Breast epithelium (tissue), 3 donors: ENCODE results near the gene SP8.

Source experiments
- POLR2A ChIP-seq: fragments of 450-650 bp; IDR thresholded peaks from one replicate; pipeline ENCODE4 v1.6.1; 2016; ENCODE audit warnings: antibody characterized with exemption, mild to moderate bottlenecking, moderate library complexity
- POLR2AphosphoS5 ChIP-seq, 3 donors: sonication (generic); formaldehyde crosslinking; IDR thresholded peaks; one replicate each; pipeline ENCODE4 v1.6.1; 2017; ENCODE audit warnings: antibody characterized with exemption in 3 of 3
- TF ChIP-seq, protein P1 (sequence below), 3 donors: fragments of 450-650 bp; IDR thresholded peaks; one replicate each; pipeline ENCODE4 v1.5.1; 2016 to 2017; ENCODE audit warnings: antibody characterized with exemption in 3 of 3, mild to moderate bottlenecking in 3 of 3, moderate library complexity in 3 of 3

DNA sequence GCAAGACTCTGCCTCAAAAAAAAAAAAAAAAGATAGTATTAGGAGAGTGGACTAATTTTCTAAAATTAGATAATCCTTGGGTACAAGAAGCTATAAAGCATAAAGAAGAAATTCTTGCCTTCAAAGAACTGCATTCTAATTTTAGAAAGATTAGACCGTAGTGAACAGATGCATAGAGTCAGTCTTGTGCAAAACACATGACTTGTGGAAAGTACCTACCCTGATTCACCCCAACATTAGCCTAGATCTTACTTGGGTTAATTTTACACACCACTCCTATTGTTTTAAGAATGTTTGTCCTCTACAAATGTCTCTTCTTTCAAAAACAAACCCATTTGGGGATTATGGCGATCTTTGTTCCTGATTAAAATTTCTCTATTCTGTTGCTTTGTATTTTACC is 38.9 kb upstream of the SP8 start:
- TF ChIP-seq, protein P1, sequence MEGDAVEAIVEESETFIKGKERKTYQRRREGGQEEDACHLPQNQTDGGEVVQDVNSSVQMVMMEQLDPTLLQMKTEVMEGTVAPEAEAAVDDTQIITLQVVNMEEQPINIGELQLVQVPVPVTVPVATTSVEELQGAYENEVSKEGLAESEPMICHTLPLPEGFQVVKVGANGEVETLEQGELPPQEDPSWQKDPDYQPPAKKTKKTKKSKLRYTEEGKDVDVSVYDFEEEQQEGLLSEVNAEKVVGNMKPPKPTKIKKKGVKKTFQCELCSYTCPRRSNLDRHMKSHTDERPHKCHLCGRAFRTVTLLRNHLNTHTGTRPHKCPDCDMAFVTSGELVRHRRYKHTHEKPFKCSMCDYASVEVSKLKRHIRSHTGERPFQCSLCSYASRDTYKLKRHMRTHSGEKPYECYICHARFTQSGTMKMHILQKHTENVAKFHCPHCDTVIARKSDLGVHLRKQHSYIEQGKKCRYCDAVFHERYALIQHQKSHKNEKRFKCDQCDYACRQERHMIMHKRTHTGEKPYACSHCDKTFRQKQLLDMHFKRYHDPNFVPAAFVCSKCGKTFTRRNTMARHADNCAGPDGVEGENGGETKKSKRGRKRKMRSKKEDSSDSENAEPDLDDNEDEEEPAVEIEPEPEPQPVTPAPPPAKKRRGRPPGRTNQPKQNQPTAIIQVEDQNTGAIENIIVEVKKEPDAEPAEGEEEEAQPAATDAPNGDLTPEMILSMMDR (IDR thresholded peaks at IDR 0.05), result no peak
- TF ChIP-seq POLR2A (no peak), POLR2AphosphoS5 (IDR thresholded peaks at IDR 0.05) (no peak)
